ENCODE results near the gene RRAGC.

RRAGC gene

DNA sequence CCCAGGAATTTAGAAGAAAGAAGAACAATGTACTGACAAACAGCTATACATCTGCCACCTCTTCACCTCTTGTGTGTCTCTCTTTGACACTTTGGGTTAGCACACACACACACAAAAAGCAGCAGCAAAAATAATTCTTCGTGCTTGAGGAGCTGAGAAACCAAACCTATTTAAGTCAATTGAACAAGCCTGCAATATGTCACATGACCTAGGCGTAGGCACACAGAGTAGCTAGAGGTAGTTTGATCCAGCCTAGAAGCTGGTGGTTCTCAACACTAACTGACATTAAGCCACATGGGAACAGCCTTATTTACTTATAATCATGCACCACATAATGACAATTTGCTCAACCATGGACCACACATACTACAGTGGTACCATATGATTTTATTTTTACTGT lies 32.3 kb downstream of the RRAGC start:
- Histone ChIP-seq H3K4me1 (ENCODE audit: insufficient read depth, low read length) (no peaks in the 10 kb centered on the region), H4K20me1 (ENCODE audit: insufficient read depth, low read length) (no peaks in the 10 kb centered on the region; the same call in 1 of the 2 replicates), H3K79me2 (ENCODE audit: insufficient read depth, low read length) (no peaks in the 10 kb centered on the region), H3K4me3 (ENCODE audit: low read depth in 1 of 2, low read length in 2 of 2) (no peak overlapping the region), H3K36me3 (ENCODE audit: insufficient read depth, low read length) (no peaks in the 10 kb centered on the region), H3K9ac (ENCODE audit: low read depth, low read length) (no peak overlapping the region), H3K4me2 (ENCODE audit: insufficient read depth, low read length) (no peak overlapping the region), H3K9me3 (ENCODE audit: insufficient read depth, low read length, severe bottlenecking) (no peaks in the 10 kb centered on the region), H2AFZ (ENCODE audit: low read depth, low read length) (no peak overlapping the region), H3K27ac (ENCODE audit: low read length) (no peak overlapping the region), H3K27me3 (ENCODE audit: insufficient read depth, low read length, poor library complexity) (peaks cover 38% of the 10 kb centered on the region)
- TF ChIP-seq CTCF (IDR thresholded peaks at IDR 0.05; ENCODE audit: borderline replicate concordance, extremely low read depth, low read length, poor library complexity, severe bottlenecking), result no peak
- TF ChIP-seq EZH2 (IDR thresholded peaks at IDR 0.05; ENCODE audit: borderline replicate concordance, low read depth, low read length, severe bottlenecking), result no peak
- ATAC-seq (ENCODE audit: insufficient read depth, low read depth), result no peak
- DNase-seq, result no peak

DNA sequence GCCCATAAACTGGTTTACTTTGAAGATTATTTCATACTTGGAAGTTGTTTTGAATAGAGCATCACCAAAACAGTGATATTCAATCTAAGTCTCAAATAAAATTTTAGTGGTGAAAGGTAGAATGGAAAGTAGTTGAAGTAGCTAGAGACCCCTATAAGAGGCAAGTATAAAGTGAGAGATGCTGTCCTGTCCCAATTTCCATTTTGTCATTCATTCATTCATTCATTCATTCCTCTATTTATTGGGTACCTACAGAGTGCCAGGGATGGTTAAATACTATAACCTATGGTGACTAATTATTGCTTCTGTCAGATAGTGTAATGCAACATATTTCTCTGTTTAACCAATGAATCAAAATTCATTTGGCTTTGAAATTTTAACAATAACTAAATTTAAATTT lies 32.7 kb downstream of the RRAGC start:
- Histone ChIP-seq H3K4me1 (ENCODE audit: insufficient read depth, low read length) (no peaks in the 10 kb centered on the region), H3K27ac (ENCODE audit: low read length) (no peak overlapping the region), H3K4me2 (ENCODE audit: insufficient read depth, low read length) (no peak overlapping the region), H3K9ac (ENCODE audit: low read depth, low read length) (no peak overlapping the region), H3K36me3 (ENCODE audit: insufficient read depth, low read length) (no peaks in the 10 kb centered on the region), H4K20me1 (ENCODE audit: insufficient read depth, low read length) (no peaks in the 10 kb centered on the region; the same call in 1 of the 2 replicates), H2AFZ (ENCODE audit: low read depth, low read length) (no peak overlapping the region), H3K9me3 (ENCODE audit: insufficient read depth, low read length, severe bottlenecking) (no peaks in the 10 kb centered on the region), H3K4me3 (ENCODE audit: low read depth in 1 of 2, low read length in 2 of 2) (no peak overlapping the region), H3K27me3 (ENCODE audit: insufficient read depth, low read length, poor library complexity) (peaks cover 38% of the 10 kb centered on the region), H3K79me2 (ENCODE audit: insufficient read depth, low read length) (no peaks in the 10 kb centered on the region)
- ATAC-seq (ENCODE audit: insufficient read depth, low read depth), result no peak
- DNase-seq, result no peak
- no peak for TF ChIP-seq CTCF (IDR thresholded peaks at IDR 0.05; ENCODE audit: borderline replicate concordance, extremely low read depth, low read length, poor library complexity, severe bottlenecking)
- no peak for TF ChIP-seq EZH2 (IDR thresholded peaks at IDR 0.05; ENCODE audit: borderline replicate concordance, low read depth, low read length, severe bottlenecking)

- Histone ChIP-seq H3K4me2 (ENCODE audit: insufficient read depth, low read length) (no peak overlapping the region), H3K4me1 (ENCODE audit: insufficient read depth, low read length) (no peaks in the 10 kb centered on the region), H3K36me3 (ENCODE audit: insufficient read depth, low read length) (no peaks in the 10 kb centered on the region), H3K27ac (ENCODE audit: low read length) (no peak overlapping the region), H3K4me3 (ENCODE audit: low read depth in 1 of 2, low read length in 2 of 2) (no peak overlapping the region), H3K27me3 (ENCODE audit: insufficient read depth, low read length, poor library complexity) (peaks cover 43% of the 10 kb centered on the region), H4K20me1 (ENCODE audit: insufficient read depth, low read length) (no peaks in the 10 kb centered on the region; the same call in 1 of the 2 replicates), H2AFZ (ENCODE audit: low read depth, low read length) (no peak overlapping the region), H3K9me3 (ENCODE audit: insufficient read depth, low read length, severe bottlenecking) (no peaks in the 10 kb centered on the region), H3K9ac (ENCODE audit: low read depth, low read length) (no peak overlapping the region), H3K79me2 (ENCODE audit: insufficient read depth, low read length) (no peaks in the 10 kb centered on the region)
- no peak for ATAC-seq (ENCODE audit: insufficient read depth, low read depth)
- TF ChIP-seq EZH2 (IDR thresholded peaks at IDR 0.05; ENCODE audit: borderline replicate concordance, low read depth, low read length, severe bottlenecking) (no peak), CTCF (IDR thresholded peaks at IDR 0.05; ENCODE audit: borderline replicate concordance, extremely low read depth, low read length, poor library complexity, severe bottlenecking) (no peak)
- no peak for DNase-seq
Measured at GRCh38 chr1:38826262-38826661, 33.3 kb downstream of the RRAGC start.

- no peak overlapping the region for H2AFZ ChIP-seq (ENCODE audit: low read depth, low read length)
- H3K27ac ChIP-seq (ENCODE audit: low read length), result no peak overlapping the region
- H3K9me3 ChIP-seq (ENCODE audit: insufficient read depth, low read length, severe bottlenecking), result no peaks in the 10 kb centered on the region
- DNase-seq (no peak), ATAC-seq (ENCODE audit: insufficient read depth, low read depth) (no peak)
- no peak overlapping the region for H3K4me3 ChIP-seq (ENCODE audit: low read depth in 1 of 2, low read length in 2 of 2)
- no peak overlapping the region for H3K4me2 ChIP-seq (ENCODE audit: insufficient read depth, low read length)
- no peaks in the 10 kb centered on the region; the same call in 1 of the 2 replicates for H4K20me1 ChIP-seq (ENCODE audit: insufficient read depth, low read length)
- no peak for TF ChIP-seq EZH2 (IDR thresholded peaks at IDR 0.05; ENCODE audit: borderline replicate concordance, low read depth, low read length, severe bottlenecking)
- no peak for TF ChIP-seq CTCF (IDR thresholded peaks at IDR 0.05; ENCODE audit: borderline replicate concordance, extremely low read depth, low read length, poor library complexity, severe bottlenecking)
- no peak overlapping the region for H3K9ac ChIP-seq (ENCODE audit: low read depth, low read length)
- no peaks in the 10 kb centered on the region for H3K4me1 ChIP-seq (ENCODE audit: insufficient read depth, low read length)
- H3K36me3 ChIP-seq (ENCODE audit: insufficient read depth, low read length), result no peaks in the 10 kb centered on the region
- peaks cover 15% of the 10 kb centered on the region for H3K27me3 ChIP-seq (ENCODE audit: insufficient read depth, low read length, poor library complexity)
- no peaks in the 10 kb centered on the region for H3K79me2 ChIP-seq (ENCODE audit: insufficient read depth, low read length)
Measured at GRCh38 chr1:38820860-38821259, 38.7 kb downstream of the RRAGC start.

All from DND-41 (cell line).